PC-9 (cell line): Measurements from ENCODE around the gene ROM1.
"Not testable (repeated sequence)": the region's sequence is repeated elsewhere in the genome, so short reads cannot be mapped to it uniquely, and the experiment has no call there.

Experiments
- EZH2 ChIP-seq: fragments of 200-600 bp; sonication (generic); IDR thresholded peaks from 2 replicates; pipeline ENCODE4 v1.8.0; 2017; ENCODE audit warnings: antibody characterized with exemption, low read depth
- TF ChIP-seq, protein P1 (sequence below): fragments of 200-600 bp; sonication (generic); conservative IDR thresholded peaks from 2 replicates; pipeline ENCODE4 v1.6.1; 2017; ENCODE audit warnings: mixed run types, antibody characterized with exemption, mild to moderate bottlenecking, moderate library complexity

DNA sequence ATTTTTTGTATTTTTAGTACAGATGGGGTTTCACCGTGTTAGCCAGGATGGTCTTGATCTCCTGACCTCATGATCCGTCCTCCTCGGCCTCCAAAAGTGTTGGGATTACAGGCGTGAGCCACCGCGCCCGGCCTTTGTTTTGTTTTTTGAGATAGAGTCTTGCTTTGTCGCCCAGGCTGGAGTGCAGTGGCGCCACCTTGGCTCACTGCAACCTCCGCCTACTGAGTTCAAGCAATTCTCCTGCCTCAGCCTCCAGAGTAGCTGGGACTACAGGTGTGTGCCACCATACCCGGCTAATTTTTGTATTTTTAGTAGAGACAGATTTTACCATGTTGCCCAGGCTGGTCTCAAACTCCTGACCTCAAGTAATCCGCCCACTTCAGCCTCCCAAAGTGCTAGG lies 37.2 kb downstream of the ROM1 start:
- TF ChIP-seq EZH2, result not testable (repeated sequence)
- TF ChIP-seq, protein P1, sequence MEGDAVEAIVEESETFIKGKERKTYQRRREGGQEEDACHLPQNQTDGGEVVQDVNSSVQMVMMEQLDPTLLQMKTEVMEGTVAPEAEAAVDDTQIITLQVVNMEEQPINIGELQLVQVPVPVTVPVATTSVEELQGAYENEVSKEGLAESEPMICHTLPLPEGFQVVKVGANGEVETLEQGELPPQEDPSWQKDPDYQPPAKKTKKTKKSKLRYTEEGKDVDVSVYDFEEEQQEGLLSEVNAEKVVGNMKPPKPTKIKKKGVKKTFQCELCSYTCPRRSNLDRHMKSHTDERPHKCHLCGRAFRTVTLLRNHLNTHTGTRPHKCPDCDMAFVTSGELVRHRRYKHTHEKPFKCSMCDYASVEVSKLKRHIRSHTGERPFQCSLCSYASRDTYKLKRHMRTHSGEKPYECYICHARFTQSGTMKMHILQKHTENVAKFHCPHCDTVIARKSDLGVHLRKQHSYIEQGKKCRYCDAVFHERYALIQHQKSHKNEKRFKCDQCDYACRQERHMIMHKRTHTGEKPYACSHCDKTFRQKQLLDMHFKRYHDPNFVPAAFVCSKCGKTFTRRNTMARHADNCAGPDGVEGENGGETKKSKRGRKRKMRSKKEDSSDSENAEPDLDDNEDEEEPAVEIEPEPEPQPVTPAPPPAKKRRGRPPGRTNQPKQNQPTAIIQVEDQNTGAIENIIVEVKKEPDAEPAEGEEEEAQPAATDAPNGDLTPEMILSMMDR, result not testable (repeated sequence)
